ENCODE measurements around the gene VPS33A.

- TF ChIP-seq, protein P1, sequence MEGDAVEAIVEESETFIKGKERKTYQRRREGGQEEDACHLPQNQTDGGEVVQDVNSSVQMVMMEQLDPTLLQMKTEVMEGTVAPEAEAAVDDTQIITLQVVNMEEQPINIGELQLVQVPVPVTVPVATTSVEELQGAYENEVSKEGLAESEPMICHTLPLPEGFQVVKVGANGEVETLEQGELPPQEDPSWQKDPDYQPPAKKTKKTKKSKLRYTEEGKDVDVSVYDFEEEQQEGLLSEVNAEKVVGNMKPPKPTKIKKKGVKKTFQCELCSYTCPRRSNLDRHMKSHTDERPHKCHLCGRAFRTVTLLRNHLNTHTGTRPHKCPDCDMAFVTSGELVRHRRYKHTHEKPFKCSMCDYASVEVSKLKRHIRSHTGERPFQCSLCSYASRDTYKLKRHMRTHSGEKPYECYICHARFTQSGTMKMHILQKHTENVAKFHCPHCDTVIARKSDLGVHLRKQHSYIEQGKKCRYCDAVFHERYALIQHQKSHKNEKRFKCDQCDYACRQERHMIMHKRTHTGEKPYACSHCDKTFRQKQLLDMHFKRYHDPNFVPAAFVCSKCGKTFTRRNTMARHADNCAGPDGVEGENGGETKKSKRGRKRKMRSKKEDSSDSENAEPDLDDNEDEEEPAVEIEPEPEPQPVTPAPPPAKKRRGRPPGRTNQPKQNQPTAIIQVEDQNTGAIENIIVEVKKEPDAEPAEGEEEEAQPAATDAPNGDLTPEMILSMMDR (IDR thresholded peaks at IDR 0.05; ENCODE audit: low read depth, low read length, missing input control): peak; percentile 94
- TF ChIP-seq GABPA (IDR thresholded peaks at IDR 0.05 in 1 of 2, conservative IDR thresholded peaks at IDR 0.05 in 1 of 2): no peak
- TF ChIP-seq, protein P2, sequence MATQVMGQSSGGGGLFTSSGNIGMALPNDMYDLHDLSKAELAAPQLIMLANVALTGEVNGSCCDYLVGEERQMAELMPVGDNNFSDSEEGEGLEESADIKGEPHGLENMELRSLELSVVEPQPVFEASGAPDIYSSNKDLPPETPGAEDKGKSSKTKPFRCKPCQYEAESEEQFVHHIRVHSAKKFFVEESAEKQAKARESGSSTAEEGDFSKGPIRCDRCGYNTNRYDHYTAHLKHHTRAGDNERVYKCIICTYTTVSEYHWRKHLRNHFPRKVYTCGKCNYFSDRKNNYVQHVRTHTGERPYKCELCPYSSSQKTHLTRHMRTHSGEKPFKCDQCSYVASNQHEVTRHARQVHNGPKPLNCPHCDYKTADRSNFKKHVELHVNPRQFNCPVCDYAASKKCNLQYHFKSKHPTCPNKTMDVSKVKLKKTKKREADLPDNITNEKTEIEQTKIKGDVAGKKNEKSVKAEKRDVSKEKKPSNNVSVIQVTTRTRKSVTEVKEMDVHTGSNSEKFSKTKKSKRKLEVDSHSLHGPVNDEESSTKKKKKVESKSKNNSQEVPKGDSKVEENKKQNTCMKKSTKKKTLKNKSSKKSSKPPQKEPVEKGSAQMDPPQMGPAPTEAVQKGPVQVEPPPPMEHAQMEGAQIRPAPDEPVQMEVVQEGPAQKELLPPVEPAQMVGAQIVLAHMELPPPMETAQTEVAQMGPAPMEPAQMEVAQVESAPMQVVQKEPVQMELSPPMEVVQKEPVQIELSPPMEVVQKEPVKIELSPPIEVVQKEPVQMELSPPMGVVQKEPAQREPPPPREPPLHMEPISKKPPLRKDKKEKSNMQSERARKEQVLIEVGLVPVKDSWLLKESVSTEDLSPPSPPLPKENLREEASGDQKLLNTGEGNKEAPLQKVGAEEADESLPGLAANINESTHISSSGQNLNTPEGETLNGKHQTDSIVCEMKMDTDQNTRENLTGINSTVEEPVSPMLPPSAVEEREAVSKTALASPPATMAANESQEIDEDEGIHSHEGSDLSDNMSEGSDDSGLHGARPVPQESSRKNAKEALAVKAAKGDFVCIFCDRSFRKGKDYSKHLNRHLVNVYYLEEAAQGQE (IDR thresholded peaks at IDR 0.05): no peak
- no peak for TF ChIP-seq EGR1 (IDR thresholded peaks at IDR 0.05; ENCODE audit: low read depth in 2 of 2)
- TF ChIP-seq JUND (IDR thresholded peaks at IDR 0.05): no peak
- TF ChIP-seq YY1 (IDR thresholded peaks at IDR 0.05): no peak
- TF ChIP-seq FOXA2 (IDR thresholded peaks at IDR 0.05): no peak
- no peak for TF ChIP-seq MAX (IDR thresholded peaks at IDR 0.05)
- no peak for TF ChIP-seq FOXA1 (IDR thresholded peaks at IDR 0.05)
- peak; percentile 93 to 95 for TF ChIP-seq RAD21 (IDR thresholded peaks at IDR 0.05)
- TF ChIP-seq ATF3 (IDR thresholded peaks at IDR 0.05): no peak
- TF ChIP-seq, protein P3, sequence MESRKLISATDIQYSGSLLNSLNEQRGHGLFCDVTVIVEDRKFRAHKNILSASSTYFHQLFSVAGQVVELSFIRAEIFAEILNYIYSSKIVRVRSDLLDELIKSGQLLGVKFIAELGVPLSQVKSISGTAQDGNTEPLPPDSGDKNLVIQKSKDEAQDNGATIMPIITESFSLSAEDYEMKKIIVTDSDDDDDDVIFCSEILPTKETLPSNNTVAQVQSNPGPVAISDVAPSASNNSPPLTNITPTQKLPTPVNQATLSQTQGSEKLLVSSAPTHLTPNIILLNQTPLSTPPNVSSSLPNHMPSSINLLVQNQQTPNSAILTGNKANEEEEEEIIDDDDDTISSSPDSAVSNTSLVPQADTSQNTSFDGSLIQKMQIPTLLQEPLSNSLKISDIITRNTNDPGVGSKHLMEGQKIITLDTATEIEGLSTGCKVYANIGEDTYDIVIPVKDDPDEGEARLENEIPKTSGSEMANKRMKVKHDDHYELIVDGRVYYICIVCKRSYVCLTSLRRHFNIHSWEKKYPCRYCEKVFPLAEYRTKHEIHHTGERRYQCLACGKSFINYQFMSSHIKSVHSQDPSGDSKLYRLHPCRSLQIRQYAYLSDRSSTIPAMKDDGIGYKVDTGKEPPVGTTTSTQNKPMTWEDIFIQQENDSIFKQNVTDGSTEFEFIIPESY (IDR thresholded peaks at IDR 0.05): no peak
- no peak for TF ChIP-seq TAF1 (conservative IDR thresholded peaks at IDR 0.05)
- TF ChIP-seq RXRA (IDR thresholded peaks at IDR 0.05): peak; percentile 23 to 53
These were observed 75.2 kb downstream of the VPS33A start for GRCh38 chr12:122190842-122191668.
